Stimulated activated naive CD8-positive, alpha-beta T cell treated with anti-CD3 and anti-CD28 coated beads, Interleukin-15, Interleukin-2, amounts not matched to agents 100 U/mL and 50 U/mL, for 24 hours (primary cell): ENCODE results near the gene KCNJ5.

ENCODE experiments used
- ATAC-seq: fragments of 150-1000 bp; cut with Tn5 transposase; one replicate; pipeline ENCODE4 v1.10.0; 2021
- DNase-seq: peaks from one replicate; pipeline ENCODE4 v3.0.0; 2021

Gene KCNJ5

GRCh38 chr11:128933481-128934178, 42.5 kb downstream of the KCNJ5 start:
- ATAC-seq (no peak), DNase-seq (no peak)

DNA sequence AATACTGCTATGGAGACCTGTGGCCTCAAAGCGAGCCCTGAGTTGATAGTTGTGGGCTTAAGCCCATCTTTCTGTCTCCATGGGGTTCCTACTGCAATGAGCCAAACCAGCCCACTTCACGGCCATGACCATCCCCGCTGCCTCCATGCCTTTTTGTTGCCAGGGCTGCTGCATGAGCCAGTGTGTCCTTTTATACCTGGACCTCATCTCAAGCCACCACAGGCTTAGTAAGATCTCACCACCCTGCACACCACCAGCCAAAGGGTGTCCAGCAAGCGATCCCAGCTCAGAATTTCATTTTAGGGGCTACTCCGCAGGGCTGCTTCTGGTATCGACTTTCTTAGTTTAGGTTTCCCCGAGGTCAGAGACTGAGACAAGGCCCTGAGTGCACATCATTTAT, 43.2 kb downstream of the KCNJ5 start:
- ATAC-seq (no peak), DNase-seq (no peak)

DNA sequence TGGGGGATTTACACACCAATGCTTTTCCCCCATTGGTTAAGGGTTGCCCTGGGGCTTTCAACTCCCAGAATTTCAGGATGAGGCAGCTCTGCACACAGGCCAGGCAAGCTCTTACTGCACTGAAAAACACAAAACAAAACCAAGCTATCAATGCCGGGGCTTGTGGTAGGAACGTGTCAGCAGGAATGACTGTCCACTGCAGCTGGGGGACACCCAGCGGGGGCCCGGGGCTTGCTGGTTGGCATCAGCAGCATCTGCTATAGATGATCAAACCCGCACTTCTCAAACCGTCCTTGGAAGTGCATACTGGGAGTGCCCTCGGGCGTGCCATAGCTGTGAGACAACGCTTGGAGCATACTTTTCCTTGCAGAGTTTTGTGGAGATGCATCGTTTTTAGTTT, 43.8 kb downstream of the KCNJ5 start:
- ATAC-seq = no peak
- DNase-seq = no peak

- DNase-seq (no peak), ATAC-seq (no peak)
Measured at GRCh38 chr11:128936606-128937251, 45.6 kb downstream of the KCNJ5 start.

- no peak for DNase-seq
- no peak for ATAC-seq
Measured at GRCh38 chr11:128937480-128937879, 46.3 kb downstream of the KCNJ5 start.

- ATAC-seq (no peak), DNase-seq (no peak)
Measured at GRCh38 chr11:128938156-128938885, 47.2 kb downstream of the KCNJ5 start.

DNA sequence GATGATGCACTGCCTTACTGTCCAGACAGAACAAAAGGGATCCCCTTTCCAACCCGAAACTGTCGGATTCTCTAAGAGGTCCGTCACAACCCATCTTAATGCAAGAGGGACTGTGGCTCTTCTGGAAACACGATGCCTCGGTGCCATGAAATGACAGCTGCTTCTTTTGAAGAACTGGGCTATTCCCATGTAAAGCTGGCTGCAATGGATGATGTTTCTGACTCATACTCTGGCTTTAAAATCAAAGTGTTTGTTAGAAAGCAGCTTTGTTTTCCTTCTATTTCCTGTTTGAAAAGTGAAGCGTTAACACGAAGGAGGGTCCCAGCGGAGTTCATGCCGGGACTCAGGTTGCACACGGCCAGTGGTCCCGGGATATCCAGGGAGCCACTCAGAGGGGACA, 48.4 kb downstream of the KCNJ5 start:
- ATAC-seq (no peak), DNase-seq (no peak)

DNA sequence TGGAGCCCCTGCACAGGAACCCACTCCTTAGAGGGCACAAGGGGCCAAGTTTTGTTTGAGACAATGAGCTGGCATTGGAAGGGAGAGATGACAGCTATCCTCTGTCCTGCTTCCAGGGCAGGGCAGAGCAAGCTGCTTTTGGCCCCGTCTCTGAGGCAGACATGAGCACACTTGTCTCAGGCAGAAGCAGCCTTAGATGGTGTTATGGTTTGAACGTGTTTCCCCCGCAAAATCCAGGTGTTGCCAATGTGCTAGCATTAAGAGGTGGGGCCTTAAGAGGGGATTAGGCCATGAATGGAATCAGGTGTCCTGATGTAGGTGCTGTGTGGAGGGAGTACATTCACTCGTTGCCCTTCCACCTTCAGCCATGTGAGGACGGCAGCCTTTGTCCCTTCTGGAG, 49.0 kb downstream of the KCNJ5 start:
- ATAC-seq (no peak), DNase-seq (no peak)

DNA sequence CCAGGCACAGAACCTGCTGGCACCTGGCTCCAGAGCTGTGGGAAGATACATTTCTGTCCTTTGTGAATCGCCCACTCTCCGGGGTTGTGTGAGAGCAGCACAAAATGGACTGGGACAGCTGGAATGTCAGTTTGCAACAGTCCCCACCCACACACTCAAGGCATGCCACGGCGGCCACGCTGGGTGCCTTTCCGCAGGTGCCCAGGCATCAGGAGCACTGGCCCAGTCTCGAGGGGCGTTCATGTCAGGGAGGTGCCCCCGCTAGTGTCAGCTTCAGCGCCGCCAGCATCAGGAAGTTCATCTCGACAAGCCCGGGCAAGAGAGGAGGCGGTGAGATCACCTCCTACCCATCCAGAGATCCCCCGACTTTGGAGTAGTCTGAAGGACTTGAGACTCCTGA, 49.4 kb downstream of the KCNJ5 start:
- no peak for DNase-seq
- ATAC-seq = no peak

- DNase-seq = no peak
- no peak for ATAC-seq
Measured at GRCh38 chr11:128941110-128941509, 50.0 kb downstream of the KCNJ5 start.

- ATAC-seq = no peak
- no peak for DNase-seq
Measured at GRCh38 chr11:128941573-128942271, 50.6 kb downstream of the KCNJ5 start.

- ATAC-seq (no peak), DNase-seq (no peak)
Measured at GRCh38 chr11:128942272-128942612, 51.1 kb downstream of the KCNJ5 start.

- no peak for ATAC-seq
Measured at GRCh38 chr11:128942817-128943427, 51.8 kb downstream of the KCNJ5 start, which contains the start of gene TP53AIP1. Gene TP53AIP1 (minus strand): TSS chr11:128942871. CDS start chr11:128937818, 5,053 bp downstream.

GRCh38 chr11:128943428-128943976, 52.3 kb downstream of the KCNJ5 start:
- no peak for ATAC-seq
- DNase-seq = no peak

More at GRCh38 chr11:128942817-128943427, 51.8 kb downstream of the KCNJ5 start, which contains the start of gene TP53AIP1:
- DNase-seq = no peak

DNA sequence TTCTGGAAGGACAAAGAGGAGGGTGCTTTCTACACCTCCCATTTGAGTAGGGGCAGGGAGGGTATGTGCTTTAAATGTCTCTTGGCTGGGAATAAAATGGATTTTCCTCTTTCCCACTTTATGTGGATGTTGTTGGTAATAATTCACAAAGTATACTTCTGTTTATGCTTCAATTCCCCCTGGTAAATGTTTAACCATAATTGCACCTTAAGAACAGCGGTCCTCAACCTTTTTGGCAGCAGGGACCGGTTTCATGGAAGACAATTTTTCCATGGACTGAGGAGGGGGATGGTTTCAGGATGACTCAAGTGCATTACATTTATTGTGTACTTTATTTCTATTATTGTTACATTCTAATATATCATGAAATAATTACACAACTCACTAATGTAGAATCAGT, 55.5 kb downstream of the KCNJ5 start:
- ATAC-seq (no peak), DNase-seq (no peak)

- no peak for ATAC-seq
- no peak for DNase-seq
Measured at GRCh38 chr11:128947773-128948172, 56.6 kb downstream of the KCNJ5 start.

DNA sequence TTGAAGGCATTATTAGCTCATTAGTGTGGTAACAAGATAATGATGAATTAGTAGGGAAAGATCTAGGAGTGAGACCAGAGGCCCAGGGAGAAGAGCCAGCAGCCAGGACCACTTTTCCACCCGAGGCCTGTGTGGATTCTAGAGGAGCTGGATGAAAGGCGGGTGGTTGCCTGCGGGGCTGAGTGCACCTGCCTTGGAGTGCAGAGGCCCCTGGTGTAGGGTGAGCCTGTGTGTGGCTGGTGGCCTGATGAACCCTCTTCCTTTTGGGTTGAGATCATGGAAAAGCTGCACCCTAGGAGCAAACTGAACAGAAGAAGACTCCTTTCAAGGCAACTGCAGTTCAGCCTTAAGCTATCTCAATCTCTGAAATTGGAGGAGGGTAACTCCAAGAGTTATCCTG, 57.4 kb downstream of the KCNJ5 start:
- DNase-seq (no peak), ATAC-seq (no peak)

DNA sequence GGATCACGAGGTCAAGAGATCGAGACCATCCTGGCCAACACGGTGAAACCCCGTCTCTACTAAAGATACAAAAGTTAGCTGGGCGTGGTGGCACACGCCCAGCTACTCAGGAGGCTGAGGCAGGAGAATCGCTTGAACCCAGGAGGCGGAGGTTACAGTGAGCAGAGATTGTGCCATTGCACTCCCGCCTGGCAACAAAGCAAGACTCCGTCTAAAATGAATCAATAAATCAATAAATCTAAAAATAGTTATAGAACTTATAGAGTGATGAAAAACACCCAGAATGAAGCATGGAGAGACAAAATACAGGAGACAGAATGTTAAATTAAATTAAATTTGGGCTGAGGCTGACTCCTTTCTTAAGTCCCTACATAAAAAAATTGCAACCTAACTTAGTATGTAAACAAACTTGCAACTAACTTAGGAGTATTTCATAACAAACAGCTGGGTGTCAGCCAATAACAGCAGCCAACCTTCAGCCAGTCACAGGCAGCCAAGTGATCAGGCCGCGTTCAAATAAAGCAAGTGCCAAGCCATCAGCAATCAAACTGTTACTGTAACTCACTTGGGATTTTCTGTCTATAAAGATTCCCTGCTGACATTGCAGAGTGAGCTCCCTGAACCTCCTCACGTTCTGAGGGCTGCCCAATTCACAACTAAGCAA, 58.8 kb downstream of the KCNJ5 start:
- ATAC-seq (no peak), DNase-seq (no peak)

GRCh38 chr11:128953151-128953550, 62.0 kb downstream of the KCNJ5 start:
- DNase-seq (no peak), ATAC-seq (no peak)

GRCh38 chr11:128955636-128956035, 64.5 kb downstream of the KCNJ5 start:
- ATAC-seq (no peak), DNase-seq (no peak)
